WERI-Rb-1 (cell line): ENCODE data around the gene LRP1.

Source experiments
- DNase-seq: peaks from one replicate; pipeline ENCODE4 v3.0.0-alpha.2; 2020
- H3K27ac ChIP-seq: fragments of 250-450 bp; sonication (Bioruptor Pico); 2 replicates; pipeline ENCODE4 v1.5.1; 2020; ENCODE audit warnings: mild to moderate bottlenecking, moderate library complexity
- H3K27me3 ChIP-seq: fragments of 250-450 bp; sonication (Bioruptor Pico); 2 replicates; pipeline ENCODE4 v1.5.1; 2021; ENCODE audit warnings: mild to moderate bottlenecking, low read depth, moderate library complexity; ENCODE audit not compliant: insufficient read depth, severe bottlenecking
- H3K36me3 ChIP-seq: fragments of 250-450 bp; sonication (Bioruptor Pico); 2 replicates; pipeline ENCODE4 v1.5.1; 2020; ENCODE audit warnings: mild to moderate bottlenecking, moderate library complexity
- H3K4me3 ChIP-seq: 2 replicates; pipeline ENCODE4 v1.5.1; 2011; ENCODE audit warnings: low read depth, mild to moderate bottlenecking, control low read depth, low read length
- H3K9me3 ChIP-seq: fragments of 250-450 bp; sonication (Bioruptor Pico); 2 replicates; pipeline ENCODE4 v1.5.1; 2021; ENCODE audit warnings: mild to moderate bottlenecking, moderate library complexity; ENCODE audit not compliant: severe bottlenecking
- CTCF ChIP-seq: IDR thresholded peaks from 2 replicates; pipeline ENCODE4 v1.5.1; 2011; ENCODE audit warnings: low read depth, mild to moderate bottlenecking, control low read depth, inconsistent platforms, low read length

The LRP1 gene

GRCh38 chr12:57092876-57093414 lies 35.3 kb upstream of the LRP1 start:
- H3K36me3 ChIP-seq: peaks cover 46% of the 10 kb centered on the region
- no peaks in the 10 kb centered on the region for H3K27me3 ChIP-seq
- H3K27ac ChIP-seq: no peak overlapping the region
- H3K9me3 ChIP-seq: no peaks in the 10 kb centered on the region
- DNase-seq: no peak
- TF ChIP-seq CTCF: no peak
- H3K4me3 ChIP-seq: no peak overlapping the region

GRCh38 chr12:57093415-57094207 lies 34.7 kb upstream of the LRP1 start:
- Histone ChIP-seq H3K4me3 (no peak overlapping the region), H3K9me3 (no peaks in the 10 kb centered on the region), H3K27ac (no peak overlapping the region), H3K27me3 (no peaks in the 10 kb centered on the region), H3K36me3 (peaks cover 46% of the 10 kb centered on the region)
- peak; percentile 93 for TF ChIP-seq CTCF
- DNase-seq: peak; percentile 75

GRCh38 chr12:57094208-57095160 lies 33.8 kb upstream of the LRP1 start:
- DNase-seq: no peak
- H3K27ac ChIP-seq: no peak overlapping the region

GRCh38 chr12:57095440-57095839 lies 32.8 kb upstream of the LRP1 start:
- no peaks in the 10 kb centered on the region for H3K9me3 ChIP-seq
- H3K27ac ChIP-seq: peak overlapping the region; percentile 56
- DNase-seq: no peak
- no peak overlapping the region for H3K4me3 ChIP-seq
- H3K36me3 ChIP-seq: peaks cover 45% of the 10 kb centered on the region
- no peak for TF ChIP-seq CTCF
- no peaks in the 10 kb centered on the region for H3K27me3 ChIP-seq

More at GRCh38 chr12:57094208-57095160, 33.8 kb upstream of the LRP1 start:
- Histone ChIP-seq H3K36me3 (peaks cover 46% of the 10 kb centered on the region), H3K9me3 (no peaks in the 10 kb centered on the region), H3K4me3 (no peak overlapping the region), H3K27me3 (no peaks in the 10 kb centered on the region)
- no peak for TF ChIP-seq CTCF

- peak; percentile 82 for DNase-seq
- no peaks in the 10 kb centered on the region for H3K9me3 ChIP-seq
- H3K27me3 ChIP-seq: no peaks in the 10 kb centered on the region
- peaks cover 38% of the 10 kb centered on the region for H3K36me3 ChIP-seq
- no peak overlapping the region for H3K4me3 ChIP-seq
- peak overlapping the region; percentile 56 for H3K27ac ChIP-seq
- TF ChIP-seq CTCF: no peak
These were observed 32.1 kb upstream of the LRP1 start for GRCh38 chr12:57096099-57096572.
